Astrocyte (in vitro differentiated cells and primary cell): ENCODE data around the gene MGST3. TPM values are rescaled to one million over a fixed set of nuclear protein-coding genes. Genes with fewer than 3 reads are reported as not detected.

Experiments
- DNase-seq: peaks from one replicate; pipeline ENCODE4 v3.0.0-alpha.2; 2010; ENCODE audit warnings: low read depth
- FAIRE-seq: peaks from 2 replicates; lab custom pipeline; 2011; peaks lifted over from hg19 to GRCh38; lab: Jason Lieb, UNC
- H2AFZ ChIP-seq: 2 replicates; pipeline ENCODE4 v1.6.0; 2012; ENCODE audit warnings: low read depth, low read length, inconsistent platforms
- H3K27ac ChIP-seq: 2 replicates; pipeline ENCODE4 v1.5.1; 2011; ENCODE audit warnings: low read depth, low read length, inconsistent platforms
- H3K27me3 ChIP-seq: 2 replicates; pipeline ENCODE4 v1.6.0; 2011; ENCODE audit warnings: low read length, inconsistent platforms; ENCODE audit not compliant: insufficient read depth
- H3K36me3 ChIP-seq: 2 replicates; pipeline ENCODE4 v1.5.1; 2011; ENCODE audit warnings: low read length, inconsistent platforms; ENCODE audit not compliant: insufficient read depth
- H3K4me1 ChIP-seq: 2 replicates; pipeline ENCODE4 v1.5.1; 2011; ENCODE audit warnings: low read length, inconsistent platforms; ENCODE audit not compliant: insufficient read depth
- H3K4me2 ChIP-seq: 2 replicates; pipeline ENCODE4 v1.6.0; 2012; ENCODE audit warnings: low read length, inconsistent platforms
- H3K4me3 ChIP-seq: 2 replicates; pipeline ENCODE4 v1.5.1; 2011; ENCODE audit warnings: low read depth, mild to moderate bottlenecking, low read length, inconsistent platforms; ENCODE audit not compliant: insufficient read depth
- H3K79me2 ChIP-seq: 2 replicates; pipeline ENCODE4 v1.6.0; 2012; ENCODE audit warnings: mild to moderate bottlenecking, low read length, inconsistent platforms; ENCODE audit not compliant: insufficient read depth
- H3K9ac ChIP-seq: 2 replicates; pipeline ENCODE4 v1.6.0; 2012; ENCODE audit warnings: mild to moderate bottlenecking, low read length, inconsistent platforms
- H3K9me3 ChIP-seq: 2 replicates; pipeline ENCODE4 v1.5.1; 2012; ENCODE audit warnings: low read depth, mild to moderate bottlenecking, low read length, inconsistent platforms; ENCODE audit not compliant: insufficient read depth
- H4K20me1 ChIP-seq: 2 replicates; pipeline ENCODE4 v1.6.0; 2012; ENCODE audit warnings: low read length, inconsistent platforms; ENCODE audit not compliant: insufficient read depth
- H3K27ac Mint-ChIP-seq: one replicate; pipeline ENCODE4 v1.8.0; 2021; ENCODE audit warnings: mild to moderate bottlenecking, mixed read lengths; ENCODE audit not compliant: unreplicated experiment
- H3K27me3 Mint-ChIP-seq: one replicate; pipeline ENCODE4 v1.8.0; 2021; ENCODE audit warnings: low read depth, mixed read lengths; ENCODE audit not compliant: unreplicated experiment
- H3K36me3 Mint-ChIP-seq: one replicate; pipeline ENCODE4 v1.8.0; 2021; ENCODE audit warnings: low read depth, mixed read lengths; ENCODE audit not compliant: unreplicated experiment
- H3K4me1 Mint-ChIP-seq: one replicate; pipeline ENCODE4 v1.8.0; 2021; ENCODE audit warnings: low read depth, mixed read lengths; ENCODE audit not compliant: unreplicated experiment
- H3K4me3 Mint-ChIP-seq: one replicate; pipeline ENCODE4 v1.8.0; 2021; ENCODE audit warnings: mild to moderate bottlenecking, moderate library complexity, mixed read lengths; ENCODE audit not compliant: unreplicated experiment
- H3K9me3 Mint-ChIP-seq: one replicate; pipeline ENCODE4 v1.8.0; 2021; ENCODE audit warnings: mild to moderate bottlenecking, mixed read lengths; ENCODE audit not compliant: unreplicated experiment
- CTCF ChIP-seq: IDR thresholded peaks from 2 replicates; pipeline ENCODE4 v1.5.1; 2011; ENCODE audit warnings: low read depth, mild to moderate bottlenecking, inconsistent platforms, low read length, moderate library complexity; ENCODE audit not compliant: insufficient read depth
- EZH2 ChIP-seq: IDR thresholded peaks from 2 replicates; pipeline ENCODE4 v1.6.1; 2012; ENCODE audit warnings: mild to moderate bottlenecking, low read length, inconsistent platforms; ENCODE audit not compliant: insufficient read depth
- total RNA-seq: library from RNA; stranded (reverse); gene quantifications from 2 replicates; pipeline ENCODE4 v1.2.1, GENCODE V29; 2021

Gene MGST3
- total RNA-seq, 1 donor from 2014 or later: 210 TPM

- Histone ChIP-seq H4K20me1 (no peaks in the 10 kb centered on the region), H3K9ac (no peak overlapping the region), H3K36me3 (no peaks in the 10 kb centered on the region), H3K27ac (no peak overlapping the region), H3K27me3 (peaks cover 2% of the 10 kb centered on the region), H3K9me3 (no peaks in the 10 kb centered on the region), H2AFZ (no peak overlapping the region), H3K4me2 (no peak overlapping the region), H3K4me3 (no peak overlapping the region), H3K79me2 (no peaks in the 10 kb centered on the region), H3K4me1 (no peaks in the 10 kb centered on the region)
- FAIRE-seq (no peak), DNase-seq (no peak)
- Mint-ChIP-seq H3K27ac (no peak overlapping the region), H3K27me3 (peaks cover 5% of the 10 kb centered on the region), H3K36me3 (no peaks in the 10 kb centered on the region), H3K4me3 (no peak overlapping the region), H3K9me3 (no peaks in the 10 kb centered on the region), H3K4me1 (no peaks in the 10 kb centered on the region)
- no peak for TF ChIP-seq EZH2
- TF ChIP-seq CTCF: no peak
Measured at GRCh38 chr1:165624441-165624840, 6.6 kb upstream of the MGST3 start.

- DNase-seq (no peak), FAIRE-seq (no peak)
- Mint-ChIP-seq H3K9me3 (no peaks in the 10 kb centered on the region), H3K27ac (peak overlapping the region; percentile 7), H3K4me3 (no peak overlapping the region), H3K4me1 (peaks cover 7% of the 10 kb centered on the region), H3K36me3 (no peaks in the 10 kb centered on the region), H3K27me3 (no peaks in the 10 kb centered on the region)
- Histone ChIP-seq H3K27me3 (no peaks in the 10 kb centered on the region), H3K79me2 (peaks cover 19% of the 10 kb centered on the region), H3K9ac (no peak overlapping the region), H3K36me3 (no peaks in the 10 kb centered on the region), H2AFZ (no peak overlapping the region), H3K4me1 (peaks cover 12% of the 10 kb centered on the region), H4K20me1 (peaks cover 12% of the 10 kb centered on the region), H3K4me3 (no peak overlapping the region), H3K27ac (no peak overlapping the region), H3K9me3 (no peaks in the 10 kb centered on the region), H3K4me2 (no peak overlapping the region)
- TF ChIP-seq CTCF (no peak), EZH2 (no peak)
Measured at GRCh38 chr1:165628147-165628822, 2.7 kb upstream of the MGST3 start.

DNA sequence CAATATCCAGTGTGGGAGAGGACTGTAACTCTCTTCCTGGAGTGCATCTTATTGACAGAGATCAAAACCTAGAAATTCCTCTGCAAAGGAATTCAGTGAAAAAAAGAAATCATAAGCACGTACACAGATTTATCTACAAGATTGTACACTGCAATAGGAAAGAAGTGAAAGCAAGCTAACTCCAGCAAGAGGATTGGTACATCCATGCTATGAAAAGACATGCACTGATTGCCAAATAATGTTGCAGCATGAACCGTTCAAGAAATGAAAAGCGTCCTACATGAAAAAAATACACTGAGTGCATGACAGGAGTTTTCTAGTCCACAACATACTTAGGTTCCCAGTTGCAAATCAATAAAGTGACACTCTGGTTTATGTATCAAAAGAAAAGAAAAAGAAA, 1.9 kb upstream of the MGST3 start:
- Mint-ChIP-seq H3K4me3 (no peak overlapping the region), H3K9me3 (no peaks in the 10 kb centered on the region), H3K36me3 (no peaks in the 10 kb centered on the region), H3K4me1 (peaks cover 13% of the 10 kb centered on the region), H3K27me3 (no peaks in the 10 kb centered on the region), H3K27ac (no peak overlapping the region)
- Histone ChIP-seq H3K4me2 (no peak overlapping the region), H3K79me2 (peaks cover 27% of the 10 kb centered on the region), H3K4me1 (peaks cover 20% of the 10 kb centered on the region), H3K36me3 (no peaks in the 10 kb centered on the region), H3K4me3 (no peak overlapping the region), H4K20me1 (peaks cover 20% of the 10 kb centered on the region), H3K9ac (no peak overlapping the region), H3K27me3 (no peaks in the 10 kb centered on the region), H3K27ac (no peak overlapping the region), H3K9me3 (no peaks in the 10 kb centered on the region), H2AFZ (no peak overlapping the region)
- TF ChIP-seq CTCF: no peak
- TF ChIP-seq EZH2: no peak
- DNase-seq: no peak
- FAIRE-seq: no peak
